Measurements from ENCODE around the gene ENPP3. TPM values are rescaled to one million over a fixed set of nuclear protein-coding genes. Genes with fewer than 3 reads are reported as not detected.

ENPP3 gene
- total RNA-seq, 1 experiment from 2014 or later, result 0.15 TPM

DNA sequence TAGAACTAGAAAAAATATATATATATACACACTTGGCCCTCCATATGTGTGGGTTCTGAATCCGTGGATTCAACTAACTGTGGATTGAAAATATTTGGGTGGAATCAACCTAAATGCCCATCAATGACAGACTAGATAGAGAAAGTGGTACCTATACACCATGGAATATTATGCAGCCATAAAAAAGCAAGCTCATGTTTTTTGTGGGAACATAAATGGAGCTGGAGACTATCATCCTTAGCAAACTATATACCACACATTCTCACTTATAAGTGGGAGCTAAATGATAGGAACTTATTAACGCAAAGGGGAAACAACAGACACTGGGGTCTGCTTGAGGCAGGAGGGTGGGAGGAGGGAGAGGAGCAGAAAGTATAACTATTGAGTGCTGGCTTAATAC is 36.1 kb downstream of the ENPP3 start:
- no peak overlapping the region for H2BK5ac ChIP-seq (ENCODE audit: insufficient read length, low read length)
- H3K18ac ChIP-seq (ENCODE audit: insufficient read length, low read depth, low read length), result no peak overlapping the region
- Mint-ChIP-seq H3K27ac (no peak overlapping the region), H3K36me3 (ENCODE audit: insufficient read depth in 1 of 3, low read depth in 3 of 3) (no peaks in the 10 kb centered on the region; a peak in 1 of 7 replicates), H3K9me3 (no peaks in the 10 kb centered on the region), H3K4me3 (no peak overlapping the region), H3K27me3 (ENCODE audit: low read depth) (no peaks in the 10 kb centered on the region), H3K4me1 (peaks cover under 1 to 3% of the 10 kb centered on the region in 2 experiments; a peak in 3 of 4 replicates)
- H3K27me3 ChIP-seq (ENCODE audit: insufficient read depth, low read length), result no peaks in the 10 kb centered on the region
- no peak overlapping the region for H2AK5ac ChIP-seq (ENCODE audit: insufficient read length, low read length)
- H3K27ac ChIP-seq (ENCODE audit: insufficient read length, low read depth, low read length), result no peak overlapping the region
- no peak overlapping the region for H2BK120ac ChIP-seq (ENCODE audit: low read depth, low read length, poor library complexity, severe bottlenecking)
- no peak overlapping the region for H2BK20ac ChIP-seq (ENCODE audit: low read depth, low read length, poor library complexity, severe bottlenecking)
- no peak overlapping the region for H4K91ac ChIP-seq (ENCODE audit: insufficient read length, low read depth, low read length)
- H2BK12ac ChIP-seq (ENCODE audit: insufficient read length, low read depth, low read length), result no peak overlapping the region
- H3K79me2 ChIP-seq (ENCODE audit: insufficient read depth, low read length), result no peaks in the 10 kb centered on the region
- H3K9ac ChIP-seq (ENCODE audit: extremely low read depth, insufficient read length, low read length), result no peak overlapping the region
- H3K23ac ChIP-seq (ENCODE audit: insufficient read length, low read depth, low read length), result no peak overlapping the region
- no peak overlapping the region for H2BK15ac ChIP-seq (ENCODE audit: low read depth, low read length)
- H4K8ac ChIP-seq (replicated peaks; ENCODE audit: insufficient read length, low read depth, low read length), result no peak overlapping the region
- TF ChIP-seq CTCF (conservative IDR thresholded peaks at IDR 0.05), result no peak
- H3K4ac ChIP-seq (ENCODE audit: low read depth, low read length), result no peak overlapping the region
- H4K20me1 ChIP-seq (ENCODE audit: control insufficient read depth, insufficient read depth, insufficient read length), result no peaks in the 10 kb centered on the region
- no peak for DNase-seq
- no peak overlapping the region for H2AFZ ChIP-seq (ENCODE audit: low read length)
- no peaks in the 10 kb centered on the region for H3K23me2 ChIP-seq (ENCODE audit: insufficient read length, low read depth, low read length, poor library complexity, severe bottlenecking)
- H3K56ac ChIP-seq (ENCODE audit: insufficient read length, low read depth, low read length), result no peak overlapping the region
- H3K14ac ChIP-seq (ENCODE audit: insufficient read depth, low read length), result no peak overlapping the region
- H3K9me3 ChIP-seq (ENCODE audit: control insufficient read depth, low read depth, low read length), result no peaks in the 10 kb centered on the region
- no CpG with 5 or more reads among the region's 2 CpGs for WGBS (ENCODE audit: extremely low coverage, insufficient read length, low lambda C conversion rate)
- H3K4me2 ChIP-seq (ENCODE audit: insufficient read depth, insufficient read length, low read length), result no peak overlapping the region
- H3K79me1 ChIP-seq (ENCODE audit: insufficient read depth, low read depth, low read length, poor library complexity, severe bottlenecking), result no peaks in the 10 kb centered on the region
- H3T11ph ChIP-seq (ENCODE audit: low read length), result no peak overlapping the region
- H4K5ac ChIP-seq (ENCODE audit: insufficient read length, low read depth, low read length), result no peak overlapping the region
- H3K4me1 ChIP-seq (ENCODE audit: insufficient read depth, low read length), result no peaks in the 10 kb centered on the region

All from H9 (cell line).